DMS79 treated with DMSO at 0.1 percent for 48 hours (cell line): Measurements from ENCODE around the gene DOCK10.

Experiments
- DNase-seq: peaks from one replicate; lab custom pipeline; 2025; lab: John Stamatoyannopoulos, UW

DOCK10 gene

GRCh38 chr2:225041207-225041850 is 939 bp downstream of the DOCK10 start:
- no peak for DNase-seq

- DNase-seq = no peak
Measured at GRCh38 chr2:225040856-225041206, 1.4 kb downstream of the DOCK10 start.

DNA sequence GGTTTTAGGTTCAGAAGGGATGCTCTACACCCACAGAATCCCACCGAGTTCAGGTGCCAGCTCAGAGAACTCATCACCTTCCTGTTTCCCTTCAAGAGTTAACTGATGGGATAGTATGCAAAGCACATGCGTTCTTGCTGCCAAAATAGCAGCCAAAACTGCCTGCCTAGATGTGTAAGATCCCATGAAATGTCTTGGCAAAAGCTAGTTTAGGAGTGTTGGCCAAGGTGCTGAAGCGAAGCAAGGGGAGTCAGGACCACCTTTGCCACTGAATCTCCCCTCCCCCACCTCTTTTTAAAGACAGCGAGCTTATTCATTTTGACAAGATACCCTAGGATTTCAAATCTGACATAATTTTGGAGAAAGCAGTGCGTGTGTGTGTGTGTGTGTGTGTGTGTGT is 2.1 kb downstream of the DOCK10 start:
- DNase-seq = no peak

DNA sequence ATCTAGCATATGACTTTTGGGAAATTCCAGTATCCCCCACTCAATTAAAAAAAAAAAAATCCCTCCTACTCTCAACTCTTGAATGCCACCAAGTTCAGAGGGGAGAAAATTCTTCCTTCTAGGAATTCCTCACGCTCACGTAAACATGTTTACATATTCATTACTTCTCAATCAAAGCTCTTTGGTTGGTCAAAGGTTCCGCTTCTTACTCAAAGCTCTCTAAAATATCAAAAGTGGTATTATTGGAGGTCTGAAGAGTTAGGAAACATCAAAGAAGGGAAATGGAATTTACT is 4.1 kb downstream of the DOCK10 start:
- no peak for DNase-seq

GRCh38 chr2:225037415-225038230 is 4.6 kb downstream of the DOCK10 start:
- DNase-seq = no peak

GRCh38 chr2:225036431-225036830 is 5.8 kb downstream of the DOCK10 start:
- no peak for DNase-seq

GRCh38 chr2:225033440-225034318 is 8.6 kb downstream of the DOCK10 start:
- no peak for DNase-seq

DNA sequence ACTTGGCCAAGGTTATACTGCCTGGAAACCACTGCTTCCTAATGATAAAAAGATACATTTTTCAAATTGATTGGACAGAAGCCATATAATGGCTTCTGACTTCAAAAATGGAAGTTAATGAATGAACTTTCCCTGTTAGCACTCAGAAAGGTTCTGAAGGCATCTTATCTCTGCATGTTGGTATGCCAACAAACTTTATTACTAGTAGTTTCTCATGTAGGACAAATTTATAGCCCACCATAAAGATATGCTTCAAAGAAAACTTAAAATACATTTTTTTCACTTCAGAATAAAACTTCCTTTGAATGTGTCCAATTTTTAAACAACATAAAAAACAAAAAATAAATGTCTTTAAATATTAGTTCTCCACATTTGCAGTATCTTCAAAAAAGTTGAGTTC is 10.0 kb downstream of the DOCK10 start:
- DNase-seq = no peak

DNA sequence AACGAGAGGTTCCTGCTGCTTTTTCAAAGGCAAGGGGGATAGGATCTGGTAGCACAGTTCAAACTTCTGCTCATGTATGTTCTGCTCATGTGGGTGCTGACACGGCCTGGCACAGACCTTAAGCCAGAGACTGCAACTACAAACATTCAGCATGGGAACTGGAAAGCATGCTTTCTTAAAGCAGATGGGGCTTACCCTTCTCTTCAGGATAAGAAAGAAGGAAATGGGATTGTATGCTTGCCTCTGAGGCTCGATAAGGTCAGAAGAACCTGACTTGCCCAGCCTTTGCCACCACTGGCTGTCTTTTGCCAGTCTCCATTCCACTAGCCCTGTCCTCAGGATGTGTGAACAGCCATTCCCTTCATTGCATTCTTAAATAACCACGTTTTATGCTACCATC is 10.7 kb downstream of the DOCK10 start:
- DNase-seq = no peak

GRCh38 chr2:225030893-225031292 is 11.4 kb downstream of the DOCK10 start:
- DNase-seq = no peak

GRCh38 chr2:225030203-225030602 is 12.1 kb downstream of the DOCK10 start:
- no peak for DNase-seq

GRCh38 chr2:225028572-225028971 is 13.7 kb downstream of the DOCK10 start:
- DNase-seq = no peak

DNA sequence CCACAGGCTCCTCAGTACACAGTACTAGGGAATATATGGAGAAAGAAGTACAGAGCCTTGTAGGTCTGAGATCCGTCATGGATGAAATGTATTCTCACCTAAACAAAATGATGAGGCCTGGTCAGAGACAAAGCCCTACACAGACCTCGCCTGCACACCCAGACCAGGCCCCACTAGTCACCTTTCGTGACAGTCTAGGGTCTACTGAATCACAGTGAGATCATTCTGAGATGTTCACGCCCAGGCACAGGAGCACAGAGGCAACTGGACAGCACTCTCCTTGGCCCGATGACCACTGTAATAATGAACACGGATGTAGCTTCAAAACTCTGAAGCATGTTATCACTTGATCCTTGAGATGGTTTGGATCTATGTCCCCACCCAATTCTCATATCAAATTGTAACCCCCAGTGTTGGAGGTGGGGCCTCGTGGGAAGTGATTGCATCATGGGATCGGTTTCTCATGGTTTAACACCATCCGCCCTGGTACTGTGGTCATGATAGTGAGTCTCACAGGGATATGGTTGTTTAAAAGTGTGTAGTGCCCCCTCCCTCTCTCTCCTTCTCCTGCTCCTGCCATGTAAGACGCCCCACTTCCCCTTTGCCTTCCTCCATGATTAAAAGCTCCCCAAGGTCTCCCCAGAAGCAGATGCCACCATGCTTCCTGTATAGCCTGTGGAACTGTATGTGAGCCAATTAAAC is 15.1 kb downstream of the DOCK10 start:
- no peak for DNase-seq

DNA sequence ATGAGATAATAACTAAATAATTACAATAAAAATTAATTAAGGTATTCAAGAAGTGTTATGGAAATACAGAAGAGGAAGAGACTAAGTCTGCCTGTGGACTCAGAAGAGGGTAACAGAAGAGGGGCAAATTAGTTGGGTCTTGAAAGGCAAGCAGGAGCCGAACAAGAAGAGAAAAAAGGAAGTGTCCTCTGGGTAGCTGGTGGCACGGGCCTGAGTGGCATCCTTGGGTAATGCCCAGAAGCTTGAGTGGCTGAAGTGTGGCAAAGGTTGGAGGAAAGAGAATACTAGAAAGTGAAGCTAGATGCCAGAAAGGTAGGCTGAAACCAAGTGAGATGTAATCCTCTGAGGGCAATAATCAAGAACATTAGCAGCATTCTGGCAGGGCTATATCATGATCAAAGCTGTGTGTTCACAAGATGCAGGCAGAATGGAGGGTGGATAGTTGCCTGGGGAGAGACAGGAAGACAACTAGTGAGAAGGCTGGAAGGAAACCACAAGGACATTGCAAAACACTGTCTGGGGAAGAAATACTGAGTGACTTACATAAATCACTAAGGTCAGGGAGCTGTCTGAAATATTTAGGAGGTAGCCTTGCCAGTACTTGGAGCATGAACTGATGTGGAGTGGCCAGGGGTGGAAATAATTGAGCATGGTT is 16.2 kb downstream of the DOCK10 start:
- DNase-seq = no peak

GRCh38 chr2:225022188-225022587 is 20.1 kb downstream of the DOCK10 start:
- DNase-seq = no peak

DNA sequence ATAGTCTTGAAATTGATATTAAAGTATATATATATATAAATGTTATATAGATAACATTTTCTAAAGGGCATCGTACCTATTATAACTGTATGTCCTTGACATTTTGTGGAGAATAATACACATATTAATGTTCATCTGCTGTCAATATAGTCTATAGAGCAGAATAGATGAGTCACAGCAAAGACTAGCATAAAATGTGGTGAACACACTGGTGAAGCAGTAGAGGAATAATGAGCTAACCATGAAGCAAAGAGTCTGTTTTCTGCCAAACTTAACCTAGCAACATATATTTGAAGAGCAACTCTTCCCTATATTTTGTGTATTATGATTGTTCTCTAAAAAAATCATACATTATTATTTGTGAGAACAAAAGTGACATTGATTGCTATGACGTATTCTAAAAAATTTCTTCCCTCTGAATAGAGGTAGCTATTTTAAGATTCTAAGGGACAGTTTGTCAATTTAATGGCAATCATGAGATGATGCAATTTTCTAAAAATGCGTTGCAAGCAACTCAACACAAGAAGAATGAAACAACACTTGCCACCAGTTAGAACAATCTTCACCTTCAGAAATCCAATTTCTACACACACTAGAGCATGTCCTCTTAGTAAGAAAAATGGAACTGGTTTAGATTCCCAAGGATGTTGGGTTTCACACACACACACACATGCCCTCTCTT is 22.0 kb downstream of the DOCK10 start:
- DNase-seq = no peak

DNA sequence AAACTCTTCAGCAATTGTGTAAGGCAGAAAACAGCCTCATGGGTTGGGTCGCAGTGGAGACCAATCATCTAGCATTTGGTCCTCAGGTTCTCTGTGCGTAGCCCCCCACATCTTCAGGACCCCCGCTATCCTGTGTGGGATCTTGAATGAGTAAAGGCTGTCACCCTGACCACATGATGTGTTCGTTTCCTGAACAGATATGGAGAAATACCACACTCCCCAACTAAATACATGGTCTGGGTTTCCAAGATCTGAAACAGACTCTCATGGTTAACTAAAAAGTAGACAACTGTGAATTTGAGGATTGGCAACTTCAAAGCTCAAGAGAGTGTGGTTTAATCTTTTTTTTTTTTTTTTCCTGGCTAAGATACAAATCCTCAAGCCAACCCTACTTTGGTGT is 23.2 kb downstream of the DOCK10 start:
- DNase-seq = no peak

- no peak for DNase-seq
Measured at GRCh38 chr2:225017713-225018112, 24.6 kb downstream of the DOCK10 start.

- DNase-seq = no peak
Measured at GRCh38 chr2:225017098-225017685, 25.1 kb downstream of the DOCK10 start.

GRCh38 chr2:225013425-225014365 is 28.6 kb downstream of the DOCK10 start:
- DNase-seq = no peak
